HG02885 (cell line): ENCODE data around the gene SLC38A11.
"Not testable (repeated sequence)": the region's sequence is repeated elsewhere in the genome, so short reads cannot be mapped to it uniquely, and the experiment has no call there.

Experiments
- ATAC-seq: cut with Tn5 transposase; IDR thresholded peaks from one replicate; pipeline ENCODE4 v1.9.1; 2021; ENCODE audit warnings: mild to moderate bottlenecking; ENCODE audit not compliant: unreplicated experiment, poor library complexity

SLC38A11 gene, protein sequence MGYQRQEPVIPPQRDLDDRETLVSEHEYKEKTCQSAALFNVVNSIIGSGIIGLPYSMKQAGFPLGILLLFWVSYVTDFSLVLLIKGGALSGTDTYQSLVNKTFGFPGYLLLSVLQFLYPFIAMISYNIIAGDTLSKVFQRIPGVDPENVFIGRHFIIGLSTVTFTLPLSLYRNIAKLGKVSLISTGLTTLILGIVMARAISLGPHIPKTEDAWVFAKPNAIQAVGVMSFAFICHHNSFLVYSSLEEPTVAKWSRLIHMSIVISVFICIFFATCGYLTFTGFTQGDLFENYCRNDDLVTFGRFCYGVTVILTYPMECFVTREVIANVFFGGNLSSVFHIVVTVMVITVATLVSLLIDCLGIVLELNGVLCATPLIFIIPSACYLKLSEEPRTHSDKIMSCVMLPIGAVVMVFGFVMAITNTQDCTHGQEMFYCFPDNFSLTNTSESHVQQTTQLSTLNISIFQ

DNA sequence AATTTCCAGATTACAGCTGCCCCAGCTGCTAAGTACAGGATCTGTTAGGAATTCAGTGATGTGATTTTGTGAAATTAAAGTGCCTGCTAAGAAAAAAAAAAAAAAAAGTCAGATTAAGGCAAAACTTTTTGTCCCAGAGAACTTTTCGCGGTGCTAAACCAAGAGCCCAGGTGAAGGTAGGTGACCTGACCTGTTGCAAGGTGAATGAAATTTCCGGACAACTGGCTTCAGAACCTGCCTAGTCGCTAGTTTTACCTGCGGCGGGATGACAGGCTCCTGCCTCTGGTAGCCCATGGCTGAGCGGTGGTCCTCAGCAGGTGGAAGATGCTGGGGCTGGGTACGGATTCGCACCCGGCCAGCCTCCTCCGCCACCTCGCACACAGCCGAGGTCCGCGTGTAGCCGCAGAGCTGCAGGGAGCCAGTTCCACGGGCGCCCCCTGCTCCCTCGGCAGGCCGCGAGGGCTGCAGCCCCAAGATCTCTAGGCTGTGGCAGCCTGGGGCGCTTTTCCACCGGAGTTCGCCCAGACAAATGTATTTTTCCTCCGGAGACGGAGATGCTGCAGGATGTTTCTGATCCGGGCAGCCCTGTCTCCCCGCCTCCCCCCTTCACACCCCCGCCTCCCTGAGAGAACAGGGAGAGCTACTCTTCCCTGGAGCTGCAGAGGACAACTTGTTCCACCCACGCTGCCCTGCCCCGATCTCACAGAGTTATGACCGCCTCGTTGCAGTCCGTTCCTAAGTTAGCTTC lies at the start of gene SLC38A11:
SLC38A11 (minus strand) TSS at position 572 of the 748 bp plus-strand sequence; CDS start at position 294, 278 bp downstream.
- ATAC-seq, result no peak

DNA sequence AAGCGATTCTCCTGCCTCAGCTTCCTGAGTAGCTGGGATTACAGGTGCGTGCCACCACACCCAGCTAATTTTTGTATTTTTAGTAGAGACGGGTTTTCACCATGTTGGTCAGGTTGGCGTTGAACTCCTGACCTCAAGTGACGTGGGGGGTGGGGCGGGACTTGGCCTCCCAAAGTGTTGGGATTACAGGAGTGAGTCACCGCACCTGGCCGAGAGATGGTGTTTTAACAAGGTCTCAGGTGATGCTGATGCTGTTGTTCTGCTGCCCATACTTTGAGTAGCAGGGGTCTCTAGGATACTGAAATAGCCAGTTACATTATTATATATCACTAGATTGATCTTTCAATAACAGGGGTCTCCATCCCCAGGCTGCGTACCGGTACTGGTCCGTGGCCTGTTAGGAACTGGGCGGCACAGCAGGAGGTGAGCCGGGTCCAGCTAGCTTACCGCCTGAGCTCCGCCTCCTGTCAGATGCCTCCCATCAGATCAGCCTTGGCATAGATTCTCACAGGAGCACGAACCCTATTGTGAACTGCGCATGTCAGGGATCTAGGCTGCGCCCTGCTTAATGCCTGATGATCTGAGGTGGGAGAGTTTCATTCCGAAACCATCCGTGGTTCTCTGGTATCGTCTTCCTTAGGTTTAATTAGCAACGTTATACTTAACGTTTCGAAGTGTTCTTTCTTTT lies 48.3 kb upstream of the SLC38A11 start:
- ATAC-seq, result no peak

DNA sequence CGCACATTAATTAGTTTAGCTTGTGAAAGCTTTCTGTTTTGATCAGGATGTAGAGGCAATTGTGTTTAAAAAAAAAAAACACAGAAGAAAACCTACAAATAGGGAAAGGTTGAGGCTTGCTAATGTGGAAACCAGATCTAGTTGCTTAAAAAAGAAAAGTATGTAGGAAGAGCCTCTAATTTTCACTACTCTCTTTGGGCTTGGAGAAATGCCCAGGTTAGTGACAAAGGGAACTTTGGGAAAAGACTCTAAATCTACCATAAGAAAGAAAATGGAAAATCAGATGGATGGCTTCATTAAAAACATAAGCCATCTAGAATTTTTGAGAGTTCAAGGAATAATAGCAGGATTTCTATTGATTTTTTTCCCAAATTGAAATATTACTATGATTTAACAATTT lies 47.3 kb upstream of the SLC38A11 start:
- ATAC-seq, result no peak

DNA sequence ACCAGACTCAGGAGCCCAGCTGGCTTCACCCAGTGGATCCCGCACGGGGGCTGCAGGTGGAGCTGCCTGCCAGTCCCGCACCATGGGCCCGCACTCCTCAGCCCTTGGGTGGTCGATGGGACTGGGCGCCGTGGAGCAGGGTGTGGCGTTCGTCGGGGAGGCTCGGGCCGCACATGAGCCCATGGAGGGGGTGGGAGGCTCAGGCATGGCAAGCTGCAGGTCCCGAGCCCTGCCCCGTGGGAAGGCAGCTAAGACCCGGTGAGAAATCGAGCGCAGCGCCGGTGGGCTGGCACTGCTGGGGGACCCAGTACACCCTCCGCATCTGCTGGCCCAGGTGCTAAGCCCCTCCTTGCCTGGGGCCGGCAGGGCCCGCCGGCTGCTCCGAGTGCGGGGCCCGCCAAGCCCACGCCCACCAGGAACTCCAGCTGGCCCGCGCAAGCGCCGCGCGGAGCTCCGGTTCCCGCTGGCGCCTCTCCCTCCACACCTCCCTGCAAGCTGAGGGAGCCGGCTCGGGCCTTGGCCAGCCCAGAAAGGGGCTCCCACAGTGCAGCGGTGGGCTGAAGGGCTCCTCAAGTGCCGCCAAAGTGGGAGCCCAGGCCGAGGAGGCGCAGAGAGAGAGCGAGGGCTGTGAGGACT lies 39.5 kb upstream of the SLC38A11 start:
- ATAC-seq, result not testable (repeated sequence)

DNA sequence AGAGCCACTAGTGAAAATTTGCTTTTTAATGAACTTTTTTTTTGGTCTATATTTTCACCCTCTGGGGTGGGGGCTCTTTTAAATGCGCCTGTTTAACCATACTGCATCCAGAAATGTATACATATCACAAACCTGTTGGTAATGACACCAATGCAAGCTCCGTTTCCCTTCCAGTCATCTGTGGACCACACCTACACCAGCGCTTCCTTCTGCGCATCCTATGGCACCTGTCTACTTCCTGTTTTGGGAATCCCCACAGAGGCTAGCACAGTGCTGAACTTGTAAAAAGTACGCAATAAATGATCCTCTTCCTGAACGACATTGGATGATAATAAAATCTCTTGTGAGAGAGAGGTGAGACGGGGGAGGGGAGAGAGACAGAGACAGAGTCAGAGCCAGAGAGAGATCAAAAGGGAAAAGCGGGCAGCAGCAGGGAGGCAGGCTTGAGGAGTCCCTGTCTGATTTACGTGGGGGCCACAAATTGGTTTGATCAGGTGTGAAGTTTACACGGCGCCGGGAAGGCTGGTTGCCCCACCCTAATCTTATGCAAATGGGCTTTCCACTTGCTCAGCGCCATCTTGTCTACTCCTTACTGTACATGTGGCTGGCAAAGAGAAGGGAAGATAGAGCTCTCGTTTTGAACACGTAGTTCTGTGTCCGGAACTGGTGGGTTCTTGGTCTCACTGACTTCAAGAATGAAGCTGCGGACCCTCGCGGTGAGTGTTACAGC lies 38.1 kb upstream of the SLC38A11 start:
- peak; percentile 38 for ATAC-seq

DNA sequence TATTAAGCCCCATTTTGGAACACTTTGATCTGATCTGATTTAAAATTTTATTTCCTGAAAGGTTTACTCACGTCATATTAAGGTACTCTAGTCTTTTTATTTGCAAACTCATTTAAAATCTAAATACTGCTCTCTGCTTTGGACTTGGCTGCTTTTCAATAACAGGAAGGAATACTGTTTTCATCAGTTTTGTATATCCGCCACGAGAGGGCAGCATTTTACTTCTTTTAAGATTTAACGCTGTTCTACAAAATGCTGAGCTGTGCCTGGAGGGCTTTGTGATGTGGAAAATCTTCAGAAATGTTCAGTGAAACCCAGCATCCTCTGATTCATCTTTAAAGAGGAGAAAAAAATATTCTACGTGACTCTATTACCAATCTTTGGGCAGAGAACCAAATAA lies 37.5 kb upstream of the SLC38A11 start:
- peak; percentile 79 for ATAC-seq

DNA sequence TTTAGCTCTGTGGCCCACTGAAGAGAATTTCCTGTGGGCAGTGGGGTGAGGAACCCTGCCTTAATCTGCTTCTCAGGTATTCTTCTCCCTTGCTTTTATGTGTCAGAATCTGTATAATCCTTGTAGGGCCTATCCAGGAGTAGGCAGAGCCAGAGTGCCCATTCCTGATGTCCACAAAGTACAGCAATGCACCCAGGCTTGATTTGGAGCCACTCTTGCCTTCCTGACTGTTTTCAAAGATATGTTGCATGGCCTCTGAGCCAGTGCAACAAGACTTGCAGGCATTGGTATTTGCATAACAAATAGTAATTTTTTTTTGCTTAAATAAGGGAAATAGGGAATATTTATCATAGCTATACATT lies 36.7 kb upstream of the SLC38A11 start:
- ATAC-seq, result peak; percentile 9

DNA sequence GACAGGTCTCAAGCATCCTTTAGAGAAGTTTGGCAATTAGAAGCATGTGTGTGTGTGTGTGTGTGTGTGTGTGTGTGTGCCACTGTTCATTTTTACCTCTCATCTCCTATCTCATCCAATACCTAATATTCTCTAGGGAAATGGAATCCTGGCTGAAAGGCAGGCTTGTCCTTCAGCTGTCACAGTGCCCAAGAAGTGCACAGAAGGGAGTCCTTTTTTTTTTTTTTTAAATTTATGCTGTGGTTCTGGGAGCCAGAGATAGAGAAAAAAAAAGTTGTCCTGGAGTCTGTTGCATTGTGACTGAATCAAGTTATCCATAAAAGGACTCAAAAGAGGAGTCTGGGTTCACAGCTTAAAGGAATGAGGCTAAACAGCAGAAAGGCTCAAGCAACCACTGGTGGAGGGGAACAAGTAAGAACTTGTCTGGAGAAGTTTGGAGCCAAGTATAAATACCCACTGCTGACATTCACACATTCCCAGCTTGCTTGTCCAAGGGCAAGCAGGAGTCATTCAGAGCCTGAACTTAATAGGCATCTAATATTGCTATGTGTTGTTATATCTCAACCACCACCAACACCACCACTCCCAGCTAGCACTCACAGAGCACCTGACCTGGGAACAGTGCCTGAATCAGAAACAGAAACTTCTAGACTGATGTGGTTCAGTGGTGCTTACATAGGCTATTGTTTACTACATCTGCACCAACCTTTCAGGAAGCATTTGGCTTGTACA lies 36.2 kb upstream of the SLC38A11 start:
- peak; percentile 57 for ATAC-seq

DNA sequence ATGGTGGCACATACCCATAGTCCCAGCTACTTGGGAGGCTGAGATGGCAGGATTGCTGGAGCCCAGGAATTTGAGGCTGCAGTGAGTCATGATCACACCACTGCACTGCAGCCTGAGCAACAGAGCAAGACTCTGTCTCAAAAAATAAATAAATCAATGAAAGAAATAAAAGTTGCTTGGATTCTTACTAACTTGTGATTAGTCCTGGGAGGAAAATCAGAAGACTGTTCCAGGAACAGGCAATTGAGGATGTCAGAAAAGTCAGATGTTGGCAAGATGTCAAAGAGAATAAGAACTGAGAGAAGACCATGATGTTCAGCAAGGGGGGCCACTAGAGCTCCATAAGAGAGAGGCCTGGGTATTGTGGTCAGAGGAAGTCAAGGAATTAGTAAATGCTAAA lies 35.6 kb upstream of the SLC38A11 start:
- ATAC-seq, result not testable (repeated sequence)

DNA sequence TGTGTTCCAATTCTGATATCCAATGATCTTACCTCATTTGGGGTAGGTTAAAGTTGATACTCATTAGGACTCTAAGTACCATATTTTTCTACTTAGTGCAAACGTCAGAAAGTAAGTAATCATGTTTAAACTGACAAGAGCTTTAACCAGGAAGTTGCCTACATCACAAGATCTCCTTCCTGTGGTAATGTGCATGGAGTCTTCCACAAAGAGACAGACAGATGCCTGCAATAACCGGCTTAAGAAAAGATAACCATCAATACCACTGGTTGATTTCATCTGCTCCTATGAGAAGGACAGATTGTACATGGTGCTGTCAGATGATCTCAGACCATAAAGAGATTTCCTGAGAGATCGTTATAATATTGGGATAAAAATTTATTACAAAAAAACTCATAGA lies 33.5 kb upstream of the SLC38A11 start:
- ATAC-seq, result not testable (repeated sequence)

DNA sequence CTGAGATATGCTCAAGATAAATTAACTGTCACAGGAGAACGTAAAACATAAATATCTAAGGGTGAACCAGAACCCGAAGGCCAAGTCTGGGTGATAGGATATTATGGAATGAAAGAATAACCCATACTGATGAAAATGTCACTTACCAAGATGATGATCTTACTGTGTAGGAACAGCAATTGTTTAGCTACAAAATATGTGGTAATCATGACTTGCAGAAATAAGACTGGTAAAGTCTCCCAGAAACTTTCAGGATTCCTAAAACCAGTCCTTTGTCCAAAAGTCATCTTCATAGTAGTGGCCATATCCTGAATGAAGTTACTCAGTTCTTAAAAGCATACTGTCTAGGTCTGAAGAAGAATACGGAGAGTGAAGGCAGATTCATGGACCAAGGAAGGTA lies 30.7 kb upstream of the SLC38A11 start:
- not testable (repeated sequence) for ATAC-seq

DNA sequence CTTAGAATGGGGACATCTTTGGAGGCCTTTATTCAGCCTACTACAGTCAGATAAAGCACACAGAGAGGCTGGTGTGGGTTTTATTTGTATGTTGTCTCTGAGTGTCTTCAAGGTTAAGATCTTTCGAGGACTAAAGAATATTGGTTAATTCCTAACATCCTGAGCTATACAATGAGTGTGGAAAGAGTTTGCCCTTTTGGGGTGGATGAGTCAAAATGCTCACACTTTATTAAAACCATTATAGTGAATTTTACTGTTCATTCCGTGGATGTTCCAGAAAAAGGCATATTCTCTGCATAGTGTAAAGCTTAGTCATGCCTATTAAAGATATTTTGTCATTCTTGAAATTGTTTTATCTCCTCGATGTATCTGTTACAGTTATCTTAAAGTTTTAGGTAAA lies 29.1 kb upstream of the SLC38A11 start:
- no peak for ATAC-seq

DNA sequence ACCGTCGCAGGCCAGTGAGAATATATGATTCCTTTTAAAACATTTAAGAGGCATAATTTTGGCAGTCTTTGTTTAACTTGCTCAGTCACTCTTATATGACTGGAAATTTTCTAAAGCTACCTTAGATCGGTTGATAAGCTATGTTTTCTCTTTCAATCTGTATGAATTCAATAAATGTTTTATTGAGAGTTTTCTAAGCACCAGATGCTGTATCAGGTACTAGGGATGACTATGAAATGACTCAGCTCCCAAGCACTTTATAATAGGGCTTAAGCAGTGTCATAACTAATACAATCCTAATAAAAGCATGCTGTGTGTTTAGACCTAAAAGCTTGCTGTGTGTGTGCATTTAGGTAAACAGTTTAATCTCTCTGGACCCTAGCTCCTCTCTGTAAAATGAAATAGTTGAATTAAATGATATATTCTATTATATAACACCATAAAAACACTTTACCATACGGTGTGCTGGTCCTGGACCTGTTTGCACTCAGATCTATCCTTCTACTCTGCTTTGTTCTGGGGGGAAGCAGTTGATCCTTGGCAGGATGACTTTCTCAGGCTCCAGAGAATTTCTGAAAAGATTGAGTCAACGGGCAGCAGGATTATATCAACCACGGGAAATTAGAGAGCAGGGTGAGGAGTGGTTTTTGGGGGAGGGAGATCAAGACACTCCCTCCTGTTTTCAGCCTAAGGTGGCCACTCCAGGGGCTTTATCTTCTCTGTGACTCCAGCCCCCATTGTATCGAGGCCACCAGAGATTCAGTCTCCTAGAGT lies 26.1 kb upstream of the SLC38A11 start:
- no peak for ATAC-seq

DNA sequence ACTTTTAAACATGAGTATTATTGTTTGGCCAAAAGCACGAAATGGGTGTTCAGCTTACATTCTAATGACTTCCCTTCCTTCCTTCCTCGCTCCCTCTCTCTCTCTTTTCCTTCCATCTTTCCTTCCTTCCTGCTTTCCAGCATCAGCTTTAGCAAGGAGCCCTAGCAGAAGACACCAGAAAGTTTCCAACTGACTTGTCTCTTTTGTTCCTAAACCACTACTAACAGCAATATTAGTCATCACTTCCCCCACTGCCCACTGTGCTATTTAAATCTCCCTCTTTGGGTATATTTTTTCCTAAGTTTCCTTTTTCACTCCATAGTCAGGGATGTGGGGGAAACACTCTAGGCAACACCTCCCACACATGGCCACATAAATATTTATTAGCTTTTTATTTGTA lies 25.4 kb upstream of the SLC38A11 start:
- not testable (repeated sequence) for ATAC-seq

DNA sequence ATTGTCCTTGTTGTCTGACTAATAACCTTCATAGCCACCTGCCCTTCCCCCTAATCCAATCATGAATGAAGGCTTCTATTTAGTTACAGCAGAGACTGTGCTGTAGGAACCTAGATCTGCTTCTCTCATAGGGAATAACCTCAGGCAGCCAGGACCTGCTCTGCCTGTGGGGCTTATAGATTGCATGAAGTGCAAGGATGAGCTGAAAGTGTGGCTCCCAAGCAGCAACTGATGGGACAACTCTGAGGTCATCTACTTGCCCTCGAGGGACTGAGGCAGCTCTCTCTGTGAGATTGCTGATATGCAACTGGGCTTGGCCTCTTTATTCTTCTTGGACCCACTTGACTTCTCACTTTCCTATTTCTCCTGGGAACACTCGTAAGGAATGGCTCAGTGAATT lies 23.8 kb upstream of the SLC38A11 start:
- ATAC-seq, result no peak

DNA sequence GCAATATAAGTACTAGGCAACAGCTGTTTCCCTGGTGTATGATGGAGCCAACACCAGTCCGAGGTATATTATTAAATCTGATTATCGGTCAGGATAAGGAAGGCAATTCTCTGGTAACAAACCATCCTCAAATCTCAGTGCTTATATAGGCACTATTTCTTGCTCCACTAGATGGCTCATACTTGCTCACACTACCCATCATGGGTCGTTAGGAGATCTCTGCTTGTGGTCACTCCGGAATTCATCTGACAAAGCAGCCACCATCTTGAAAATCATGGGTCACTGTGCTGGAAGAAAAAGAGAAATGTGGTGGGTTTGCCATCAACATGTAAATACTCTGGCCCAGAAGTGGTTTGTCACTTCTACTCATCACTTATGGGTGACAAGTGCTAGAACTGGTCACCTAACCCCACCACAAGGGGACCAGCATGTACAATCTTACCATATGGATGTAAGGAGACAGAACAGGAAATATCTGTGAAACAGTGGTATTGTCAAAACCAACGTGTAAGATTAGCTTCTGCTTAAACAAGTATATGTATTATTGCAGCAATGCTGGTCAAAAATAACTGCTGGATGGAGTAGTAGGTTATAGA lies 21.6 kb upstream of the SLC38A11 start:
- not testable (repeated sequence) for ATAC-seq

DNA sequence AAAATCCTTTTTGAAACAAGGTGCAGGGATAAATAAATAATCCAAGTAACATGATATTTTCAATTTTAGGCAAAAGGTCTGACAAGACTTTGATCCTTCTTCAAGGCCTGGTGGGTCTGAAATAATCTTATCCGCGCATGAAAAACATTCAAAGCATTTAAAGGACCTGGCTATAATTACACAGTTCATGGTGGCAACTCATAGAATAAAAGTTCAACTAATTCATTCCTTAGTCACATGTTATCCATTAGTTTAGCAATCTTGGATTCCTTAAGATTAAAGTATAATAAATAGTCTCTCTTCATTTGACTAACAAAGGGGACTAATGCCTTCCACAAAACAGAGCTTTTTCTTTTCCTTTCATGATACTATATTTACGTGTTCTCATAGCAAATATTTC lies 21.0 kb upstream of the SLC38A11 start:
- no peak for ATAC-seq

DNA sequence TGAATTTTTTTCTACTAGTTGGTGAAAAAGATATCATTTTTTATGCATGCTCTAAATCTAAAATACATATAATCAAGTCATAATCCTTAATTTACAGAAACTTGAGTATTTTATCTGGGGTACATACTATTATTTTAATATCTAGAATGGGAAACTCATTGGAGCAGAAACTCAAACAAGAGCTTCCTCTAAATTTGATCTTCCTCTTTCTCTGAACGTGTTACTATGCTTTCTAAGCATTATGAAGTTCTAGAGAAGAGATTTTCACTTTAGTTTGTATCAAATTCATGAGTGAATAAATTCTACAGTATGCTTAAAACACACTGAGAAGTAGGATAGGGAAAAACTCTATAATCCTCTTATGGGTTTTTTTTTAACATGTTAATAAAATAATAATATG lies 20.6 kb upstream of the SLC38A11 start:
- no peak for ATAC-seq
